ENCODE results near the gene NSD1. TPM values are rescaled to one million over a fixed set of nuclear protein-coding genes. Genes with fewer than 3 reads are reported as not detected.
A peak's percentile ranks its signal among the peaks of the same experiment; 100 is the strongest.

NSD1 gene
- total RNA-seq, 1 experiment from 2014 or later = 48.9 TPM

DNA sequence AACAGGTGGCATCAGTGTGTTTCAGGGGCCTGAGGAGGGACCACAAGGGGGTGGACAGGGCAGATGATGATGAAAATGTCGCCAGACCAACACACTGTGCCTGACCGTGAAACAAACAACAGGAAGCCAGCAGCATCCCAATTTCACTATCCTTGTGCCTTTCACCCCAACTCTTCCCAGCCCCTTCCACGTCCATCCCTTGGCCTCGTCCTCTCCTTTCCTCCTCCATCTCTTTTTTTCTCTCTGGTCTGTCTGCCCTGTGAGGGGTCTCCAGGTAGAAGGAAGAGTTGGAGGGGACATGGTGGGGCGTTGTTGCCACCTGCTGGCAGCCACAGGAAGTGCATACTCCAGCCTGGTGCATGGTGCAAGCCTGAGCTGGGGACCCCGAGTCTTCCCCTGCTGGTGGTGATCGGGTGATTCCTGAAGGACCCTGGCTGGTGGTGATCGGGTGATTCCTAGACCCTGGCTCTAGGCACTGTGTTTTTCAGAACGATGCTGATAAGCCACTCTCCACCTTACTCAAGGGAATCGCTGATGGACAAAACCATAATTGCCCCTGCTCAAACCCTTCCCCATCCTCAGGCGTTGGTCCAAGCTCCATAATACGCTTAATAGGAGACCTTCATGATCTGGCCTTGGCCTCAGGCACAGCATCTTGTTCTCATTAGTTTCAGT is 21.7 kb upstream of the NSD1 start:
- ChIA-PET POLR2A (ENCODE audit: unreplicated experiment) (no interaction called here), CTCF (interaction anchor here (0.5 to 1.3 kb wide), 9 partner anchors 10 to 1785 kb away, joined by 3 to 19 read pairs (median 3); no protein-coding TSS in a partner anchor)
- Histone ChIP-seq H3K79me2 (ENCODE audit: low read length) (no peaks in the 10 kb centered on the region), H3K9me3 (ENCODE audit: low read length) (no peaks in the 10 kb centered on the region), H3F3A (ENCODE audit: low read length, unreplicated experiment) (no peaks in the 10 kb centered on the region), H3K4me1 (ENCODE audit: insufficient read depth, low read length) (no peaks in the 10 kb centered on the region), H4K20me1 (ENCODE audit: low read length) (no peaks in the 10 kb centered on the region), H3K9ac (ENCODE audit: low read length) (no peak overlapping the region), H3K27ac (ENCODE audit: low read length) (no peak overlapping the region), H2AFZ (ENCODE audit: low read length) (peak overlapping the region; percentile 64), H3K4me2 (ENCODE audit: low read length) (peak overlapping the region; percentile 69), H3K27me3 (ENCODE audit: low read length) (no peaks in the 10 kb centered on the region), H3K9me2 (replicated peaks; ENCODE audit: low read length) (no peaks in the 10 kb centered on the region), H3K4me3 (ENCODE audit: low read length) (peak overlapping the region; percentile 49), H3K36me3 (ENCODE audit: low read depth, low read length) (no peaks in the 10 kb centered on the region)
- intact Hi-C loops (cut with micrococcal nuclease) = loop anchor here (1.0 to 5.0 kb wide), 3 partner anchors 41 to 455 kb away; no protein-coding TSS in a partner anchor
- no TSS peak for BruUV-seq (replicated peaks)
- TF ChIP-seq, protein P1, sequence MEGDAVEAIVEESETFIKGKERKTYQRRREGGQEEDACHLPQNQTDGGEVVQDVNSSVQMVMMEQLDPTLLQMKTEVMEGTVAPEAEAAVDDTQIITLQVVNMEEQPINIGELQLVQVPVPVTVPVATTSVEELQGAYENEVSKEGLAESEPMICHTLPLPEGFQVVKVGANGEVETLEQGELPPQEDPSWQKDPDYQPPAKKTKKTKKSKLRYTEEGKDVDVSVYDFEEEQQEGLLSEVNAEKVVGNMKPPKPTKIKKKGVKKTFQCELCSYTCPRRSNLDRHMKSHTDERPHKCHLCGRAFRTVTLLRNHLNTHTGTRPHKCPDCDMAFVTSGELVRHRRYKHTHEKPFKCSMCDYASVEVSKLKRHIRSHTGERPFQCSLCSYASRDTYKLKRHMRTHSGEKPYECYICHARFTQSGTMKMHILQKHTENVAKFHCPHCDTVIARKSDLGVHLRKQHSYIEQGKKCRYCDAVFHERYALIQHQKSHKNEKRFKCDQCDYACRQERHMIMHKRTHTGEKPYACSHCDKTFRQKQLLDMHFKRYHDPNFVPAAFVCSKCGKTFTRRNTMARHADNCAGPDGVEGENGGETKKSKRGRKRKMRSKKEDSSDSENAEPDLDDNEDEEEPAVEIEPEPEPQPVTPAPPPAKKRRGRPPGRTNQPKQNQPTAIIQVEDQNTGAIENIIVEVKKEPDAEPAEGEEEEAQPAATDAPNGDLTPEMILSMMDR (conservative IDR thresholded peaks at IDR 0.05; ENCODE audit: low read depth, low read length) = peak; percentile 99
- TF ChIP-seq EZH2phosphoT487 (IDR thresholded peaks at IDR 0.05; ENCODE audit: borderline replicate concordance, low read length) (no peak), EZH2 (IDR thresholded peaks at IDR 0.05; ENCODE audit: low read length, unreplicated experiment) (no peak)
- peak; percentile 65 for DNase-seq
- peak; percentile 67 for ATAC-seq

DNA sequence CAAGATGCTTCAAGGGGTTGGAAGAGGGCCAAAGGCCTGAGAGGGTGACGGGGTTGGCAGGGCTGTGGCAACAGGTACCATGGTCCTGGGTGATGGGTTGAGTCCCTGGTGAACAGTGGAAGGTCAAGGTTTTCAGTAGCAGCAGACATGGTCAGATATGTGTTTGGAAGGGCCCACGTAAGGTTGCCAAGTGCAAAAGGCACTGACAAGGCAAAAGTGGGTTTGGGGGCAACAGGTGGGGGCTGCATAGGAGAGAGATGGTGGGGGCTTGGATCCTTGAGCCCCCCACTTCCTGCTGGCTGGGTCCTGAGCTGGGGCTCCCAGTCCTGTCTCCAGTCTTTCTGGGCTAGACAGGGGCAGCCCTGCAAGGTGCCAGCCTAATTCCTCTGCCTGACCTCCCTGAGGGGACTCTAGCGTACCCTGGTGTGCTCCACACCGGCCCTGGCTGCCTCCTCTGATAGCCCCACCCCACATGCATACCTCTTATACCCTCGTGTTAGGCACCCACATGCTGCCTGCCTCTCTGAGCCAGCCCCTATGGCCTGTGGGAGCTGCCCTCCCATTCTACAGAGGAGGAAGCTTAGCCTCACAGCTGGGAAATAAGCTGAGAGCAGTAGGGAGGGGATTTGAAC is 20.9 kb upstream of the NSD1 start:
- Histone ChIP-seq H3K9me2 (replicated peaks; ENCODE audit: low read length) (no peaks in the 10 kb centered on the region), H2AFZ (ENCODE audit: low read length) (no peak overlapping the region), H3F3A (ENCODE audit: low read length, unreplicated experiment) (no peaks in the 10 kb centered on the region), H3K9me3 (ENCODE audit: low read length) (no peaks in the 10 kb centered on the region), H3K9ac (ENCODE audit: low read length) (no peak overlapping the region), H3K27ac (ENCODE audit: low read length) (no peak overlapping the region), H3K79me2 (ENCODE audit: low read length) (no peaks in the 10 kb centered on the region), H3K4me1 (ENCODE audit: insufficient read depth, low read length) (no peaks in the 10 kb centered on the region), H3K4me2 (ENCODE audit: low read length) (no peak overlapping the region), H4K20me1 (ENCODE audit: low read length) (no peaks in the 10 kb centered on the region), H3K36me3 (ENCODE audit: low read depth, low read length) (no peaks in the 10 kb centered on the region), H3K27me3 (ENCODE audit: low read length) (no peaks in the 10 kb centered on the region), H3K4me3 (ENCODE audit: low read length) (no peak overlapping the region)
- CTCF ChIA-PET = interaction anchor here (0.5 to 1.3 kb wide), 9 partner anchors 9 to 1784 kb away, joined by 3 to 19 read pairs (median 3); no protein-coding TSS in a partner anchor
- intact Hi-C loops (cut with micrococcal nuclease) = loop anchor here (1.0 to 5.0 kb wide), 3 partner anchors 41 to 455 kb away; no protein-coding TSS in a partner anchor
- DNase-seq (no peak), ATAC-seq (no peak)
- BruUV-seq (replicated peaks) = no TSS peak
- POLR2A ChIA-PET (ENCODE audit: unreplicated experiment) = no interaction called here
- no peak for TF ChIP-seq EZH2 (IDR thresholded peaks at IDR 0.05; ENCODE audit: low read length, unreplicated experiment)
- TF ChIP-seq, protein P1 (conservative IDR thresholded peaks at IDR 0.05; ENCODE audit: low read depth, low read length) = no peak
- TF ChIP-seq EZH2phosphoT487 (IDR thresholded peaks at IDR 0.05; ENCODE audit: borderline replicate concordance, low read length) = no peak
